ENCODE measurements around the gene CEP83.
"Not testable (repeated sequence)": the region's sequence is repeated elsewhere in the genome, so short reads cannot be mapped to it uniquely, and the experiment has no call there.

The CEP83 gene, protein sequence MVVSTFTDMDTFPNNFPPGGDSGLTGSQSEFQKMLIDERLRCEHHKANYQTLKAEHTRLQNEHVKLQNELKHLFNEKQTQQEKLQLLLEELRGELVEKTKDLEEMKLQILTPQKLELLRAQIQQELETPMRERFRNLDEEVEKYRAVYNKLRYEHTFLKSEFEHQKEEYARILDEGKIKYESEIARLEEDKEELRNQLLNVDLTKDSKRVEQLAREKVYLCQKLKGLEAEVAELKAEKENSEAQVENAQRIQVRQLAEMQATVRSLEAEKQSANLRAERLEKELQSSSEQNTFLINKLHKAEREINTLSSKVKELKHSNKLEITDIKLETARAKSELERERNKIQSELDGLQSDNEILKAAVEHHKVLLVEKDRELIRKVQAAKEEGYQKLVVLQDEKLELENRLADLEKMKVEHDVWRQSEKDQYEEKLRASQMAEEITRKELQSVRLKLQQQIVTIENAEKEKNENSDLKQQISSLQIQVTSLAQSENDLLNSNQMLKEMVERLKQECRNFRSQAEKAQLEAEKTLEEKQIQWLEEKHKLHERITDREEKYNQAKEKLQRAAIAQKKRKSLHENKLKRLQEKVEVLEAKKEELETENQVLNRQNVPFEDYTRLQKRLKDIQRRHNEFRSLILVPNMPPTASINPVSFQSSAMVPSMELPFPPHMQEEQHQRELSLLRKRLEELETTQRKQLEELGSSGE

DNA sequence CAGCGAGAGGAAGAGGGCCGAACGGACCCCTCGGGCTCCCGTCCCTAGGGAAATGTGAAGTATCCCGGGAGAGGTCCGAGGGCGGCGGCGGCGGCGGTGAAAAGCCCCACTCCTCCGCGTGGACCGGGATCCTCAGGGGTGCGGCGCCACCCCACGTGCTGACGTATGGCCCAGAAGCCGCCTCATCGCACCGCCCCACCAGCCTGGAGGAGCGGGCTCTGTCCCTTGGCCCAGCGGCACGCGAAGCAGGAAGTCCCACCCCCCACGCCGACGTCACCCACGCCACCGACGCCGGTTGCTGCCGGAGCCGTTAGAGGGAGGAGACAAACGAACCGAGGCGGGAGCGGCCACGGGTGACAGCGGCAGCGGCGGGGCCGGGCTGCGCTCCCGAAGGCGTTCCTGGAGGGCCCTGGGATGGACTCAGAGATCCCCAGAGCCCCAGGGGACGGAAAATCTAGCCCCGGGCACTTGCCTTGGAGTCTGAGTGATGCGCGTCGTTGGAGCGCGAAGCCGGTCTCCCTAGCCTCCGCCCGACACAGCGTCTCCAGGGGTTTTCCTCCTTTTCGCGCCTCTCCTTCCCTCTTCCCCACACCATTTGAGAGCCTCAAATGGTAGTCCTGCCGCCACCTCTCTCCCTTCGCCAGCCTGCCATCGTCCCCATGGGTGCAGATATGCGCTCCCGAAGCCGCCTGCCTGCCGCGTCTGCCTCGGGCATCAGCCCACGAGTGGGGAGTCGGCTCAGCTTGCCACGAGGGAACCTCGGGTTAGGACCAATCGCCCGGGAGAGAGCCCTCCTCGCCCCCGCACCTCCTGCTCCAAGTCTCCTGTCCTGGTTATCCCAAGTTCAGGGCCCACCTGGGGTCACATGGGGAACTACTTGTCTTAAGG, at the start of gene CEP83:
Gene CEP83 (minus strand): TSS at position 140 of the 888 bp plus-strand sequence. CDS start 47,377 bp downstream, outside the sequence.
- peak; percentile 94 to 98 for DNase-seq (ENCODE audit: low read depth in 2 of 2)

DNA sequence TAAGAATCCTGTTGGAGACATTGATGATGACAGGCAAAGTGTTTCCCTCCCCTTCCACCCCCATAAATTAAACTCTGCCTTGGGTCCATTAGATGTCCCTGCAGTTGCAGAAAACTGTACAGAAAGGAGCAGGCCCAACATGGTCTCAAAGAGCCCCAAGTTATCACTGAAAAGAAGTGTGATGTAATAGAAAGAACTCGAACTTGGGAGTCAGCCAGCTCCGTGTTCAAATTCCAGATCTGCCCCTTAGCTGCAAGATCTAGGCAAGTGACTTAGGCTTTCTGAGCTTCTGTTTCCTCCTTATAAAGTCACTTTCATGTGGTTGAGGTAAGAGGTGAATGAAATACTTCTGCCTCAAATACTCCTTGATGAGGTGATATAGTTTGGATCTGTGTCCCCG, 49.6 kb upstream of the CEP83 start:
- no peak for DNase-seq (ENCODE audit: low read depth in 2 of 2)

DNA sequence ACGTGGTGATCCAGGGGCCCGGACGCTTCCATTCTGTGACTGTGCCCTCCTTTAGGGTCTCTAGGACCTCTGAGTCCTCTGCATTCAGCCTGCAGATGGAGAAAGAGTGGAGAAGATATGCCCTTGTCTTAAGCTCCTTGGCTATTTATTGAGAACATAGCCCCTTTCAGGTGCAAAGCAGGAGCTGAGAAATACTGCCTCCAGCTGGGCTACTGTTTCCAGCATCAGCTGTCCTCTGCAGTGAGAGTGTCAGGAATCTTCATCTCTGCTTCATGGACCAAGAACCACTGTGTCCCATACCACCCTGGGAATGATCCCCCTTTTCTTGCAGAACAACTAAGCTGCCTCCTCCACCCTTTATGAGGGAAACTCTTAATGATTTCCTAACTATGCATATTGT, 47.8 kb upstream of the CEP83 start:
- DNase-seq (ENCODE audit: low read depth in 2 of 2), result no peak

DNA sequence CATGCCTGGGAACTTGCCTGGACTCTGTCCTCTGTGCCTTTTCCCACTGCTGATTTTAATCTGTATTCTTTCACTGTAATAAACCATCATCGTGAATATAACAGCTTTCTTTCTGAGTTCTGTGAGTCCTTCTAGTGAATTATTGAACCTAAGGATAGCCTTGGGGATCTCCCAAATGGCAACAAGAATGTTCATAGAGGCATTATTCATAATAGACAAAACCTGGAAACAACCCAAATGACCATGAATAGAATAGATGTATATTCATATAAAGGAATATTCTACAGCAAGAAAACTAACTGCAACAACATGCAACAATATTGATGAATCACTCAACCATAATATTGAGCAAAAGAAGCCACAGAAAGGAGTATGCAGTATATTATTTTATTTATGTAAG, 44.7 kb upstream of the CEP83 start:
- no peak for DNase-seq (ENCODE audit: low read depth in 2 of 2)

DNA sequence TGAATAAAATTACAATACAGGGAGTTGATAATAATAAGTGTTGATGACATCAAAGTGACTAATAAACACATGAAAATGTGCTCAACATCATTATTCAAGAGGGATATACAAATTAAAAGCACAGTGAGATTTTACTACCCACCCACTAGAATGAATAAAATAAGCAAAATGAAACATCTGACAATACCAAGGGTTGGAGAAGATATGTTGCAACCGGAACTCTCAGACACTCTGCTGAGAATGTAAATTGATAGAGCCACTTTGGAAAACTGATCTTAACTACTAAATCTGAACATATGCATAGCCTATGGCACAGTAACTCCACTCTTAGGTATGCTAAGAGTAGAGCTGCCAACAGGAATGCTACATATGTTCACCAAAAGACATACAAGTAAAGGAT, 44.0 kb upstream of the CEP83 start:
- DNase-seq (ENCODE audit: low read depth in 2 of 2), result no peak

DNA sequence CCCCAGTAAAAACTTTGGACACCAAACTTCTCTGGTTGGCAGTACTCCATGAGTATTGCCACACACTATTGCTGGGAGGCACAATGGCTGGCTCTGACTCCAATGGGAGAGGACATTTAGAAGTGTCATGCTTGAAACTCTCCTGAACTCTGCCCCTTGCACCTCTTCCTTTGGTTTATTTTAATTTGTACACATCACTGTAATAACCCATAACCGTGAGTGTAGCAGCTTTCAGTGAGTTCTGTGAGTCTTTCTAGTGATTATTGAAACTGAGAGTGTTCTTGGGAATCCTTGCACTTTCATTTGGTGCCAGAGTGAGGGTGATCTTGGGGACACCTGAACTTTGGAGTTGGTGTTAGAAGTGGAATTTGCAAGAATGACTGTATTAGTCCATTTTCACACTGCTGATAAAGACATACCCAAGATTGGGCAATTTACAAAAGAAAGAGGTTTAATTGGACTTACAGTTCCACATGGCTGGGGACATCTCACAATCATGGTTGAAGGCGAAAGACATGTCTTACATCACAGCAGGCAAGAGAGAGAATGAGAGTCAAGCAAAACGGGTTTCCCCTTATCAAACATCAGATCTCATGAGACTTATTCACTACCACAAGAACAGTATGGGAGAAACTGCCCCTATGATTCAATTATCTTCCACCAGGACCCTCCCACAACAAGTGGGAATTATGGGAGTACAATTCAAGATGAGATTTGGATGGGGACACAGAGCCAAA, 41.3 kb upstream of the CEP83 start:
- no peak for DNase-seq (ENCODE audit: low read depth in 2 of 2)

DNA sequence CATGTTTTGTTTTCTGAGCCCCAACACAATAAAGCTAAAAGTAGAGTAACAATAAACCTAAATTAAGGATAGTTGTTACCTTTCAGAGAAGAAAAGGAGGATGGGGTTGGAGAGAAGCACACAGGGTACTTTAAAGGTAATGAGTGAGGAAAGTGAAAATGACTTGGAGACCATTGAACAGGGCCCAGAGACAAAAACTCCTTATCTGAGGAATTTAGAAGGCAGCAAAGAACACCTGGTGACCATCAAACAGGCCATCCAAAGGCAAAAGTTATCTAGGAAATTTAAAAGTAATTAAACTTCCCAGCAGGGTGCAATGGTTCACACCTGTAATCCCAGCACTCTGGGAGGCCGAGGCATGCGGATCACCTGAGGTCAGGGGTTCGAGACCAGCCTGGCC, 39.0 kb upstream of the CEP83 start:
- DNase-seq (ENCODE audit: low read depth in 2 of 2), result no peak

DNA sequence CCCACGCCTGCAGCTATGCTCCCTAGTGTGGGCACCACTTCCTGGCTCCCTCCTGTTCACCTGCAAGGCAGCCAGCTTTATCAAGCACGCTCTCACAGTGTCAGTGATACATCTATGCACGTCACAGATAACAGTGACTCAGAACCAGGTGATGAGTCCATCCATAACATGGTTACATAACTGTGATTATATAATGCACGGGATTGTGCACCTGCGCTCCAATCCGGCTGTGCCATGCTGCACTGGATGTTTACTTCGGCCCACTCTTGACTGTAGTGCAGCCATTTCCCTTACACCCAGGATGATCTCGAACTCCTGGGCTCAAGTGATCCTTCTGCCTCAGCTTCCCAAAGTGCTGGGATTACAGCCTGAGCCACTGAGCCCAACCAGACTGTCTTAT, 38.4 kb upstream of the CEP83 start:
- no peak for DNase-seq (ENCODE audit: low read depth in 2 of 2)

DNA sequence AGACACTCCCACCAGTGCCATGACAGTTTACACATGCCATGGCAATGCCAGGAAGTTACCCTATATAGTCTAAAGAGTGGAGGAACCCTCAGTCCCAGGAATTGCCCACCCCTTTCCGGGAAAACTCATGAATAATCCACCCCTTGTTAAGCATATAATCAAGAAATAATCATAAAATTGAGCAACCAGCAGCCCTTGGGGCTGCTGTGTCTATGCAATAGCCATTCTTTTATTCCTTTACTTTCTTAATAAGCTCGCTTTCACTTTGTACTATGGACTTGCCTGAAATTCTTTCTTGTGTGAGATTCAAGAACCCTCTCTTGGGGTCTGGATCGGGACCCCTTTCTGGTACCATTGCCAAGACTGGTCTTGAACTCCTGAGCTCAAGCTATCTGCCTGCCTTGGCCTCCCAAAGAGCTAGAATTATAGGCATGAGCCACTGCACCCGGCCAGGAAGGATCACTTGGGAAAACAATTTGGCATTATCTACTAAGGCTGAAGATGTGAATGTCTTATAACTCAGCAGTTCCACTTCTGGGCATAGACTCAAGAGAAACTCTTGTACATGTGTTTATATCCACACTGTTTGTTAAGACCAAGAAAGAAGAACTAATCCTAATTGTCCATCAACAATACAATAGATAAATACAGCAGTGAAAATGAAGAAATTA, 35.9 kb upstream of the CEP83 start:
- DNase-seq (ENCODE audit: low read depth in 2 of 2), result no peak

DNA sequence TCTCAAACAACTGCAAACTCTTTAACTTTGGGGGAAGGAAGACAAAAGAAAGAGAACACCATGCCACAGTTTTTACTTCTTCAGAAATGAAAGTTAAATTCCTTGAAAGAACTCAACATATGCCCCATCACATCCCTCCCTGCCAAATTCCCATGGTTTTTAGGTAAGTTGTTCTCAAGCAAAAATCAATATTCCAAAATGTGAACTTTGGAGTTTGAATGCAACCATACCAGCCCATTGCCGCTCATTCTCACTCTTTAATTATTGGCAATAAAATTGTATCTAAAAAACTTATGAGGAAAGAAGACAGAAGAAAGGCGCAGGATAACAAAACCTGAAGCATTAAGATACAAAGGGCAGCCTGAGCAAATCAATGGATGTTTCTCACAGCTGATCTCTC, 31.8 kb upstream of the CEP83 start:
- DNase-seq (ENCODE audit: low read depth in 2 of 2), result no peak

DNA sequence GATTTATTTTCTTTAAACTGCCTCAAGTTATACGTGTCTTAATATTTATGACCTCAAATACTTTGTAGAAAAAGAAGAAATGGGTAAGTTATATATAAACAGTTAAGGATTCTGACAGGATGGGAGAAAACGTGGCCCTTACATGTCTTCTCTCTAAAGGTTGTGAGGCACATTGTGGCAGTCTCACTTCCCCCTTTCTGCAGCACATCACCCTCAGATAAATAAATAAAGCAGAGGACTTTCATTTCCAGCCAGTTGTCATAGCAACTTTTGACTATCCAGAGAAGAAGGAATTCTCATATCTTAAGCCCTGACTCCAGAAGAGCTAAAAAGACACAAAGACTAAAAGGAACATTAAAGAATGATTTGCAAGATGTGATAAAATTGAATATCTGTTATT, 28.8 kb upstream of the CEP83 start:
- no peak for DNase-seq (ENCODE audit: low read depth in 2 of 2)

DNA sequence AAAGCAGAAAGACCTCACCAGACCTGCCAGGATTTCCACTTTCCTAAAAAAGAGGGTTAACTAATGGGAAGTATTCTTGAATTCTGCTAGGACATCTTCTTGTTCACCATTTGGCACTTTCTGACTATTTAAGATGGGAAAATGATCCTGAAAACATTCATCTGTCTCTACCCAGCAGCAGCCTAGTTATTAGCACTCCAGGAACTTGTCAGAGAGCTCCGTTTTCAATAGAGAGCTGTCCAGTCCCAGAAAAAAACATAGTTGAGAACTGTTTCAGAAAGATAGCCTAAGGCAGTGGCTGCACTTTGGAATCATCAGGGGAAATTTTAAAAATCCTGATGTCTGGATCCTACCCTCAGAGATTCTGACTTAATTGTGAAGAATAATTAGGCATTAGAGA, 22.1 kb upstream of the CEP83 start:
- DNase-seq (ENCODE audit: low read depth in 2 of 2), result no peak

DNA sequence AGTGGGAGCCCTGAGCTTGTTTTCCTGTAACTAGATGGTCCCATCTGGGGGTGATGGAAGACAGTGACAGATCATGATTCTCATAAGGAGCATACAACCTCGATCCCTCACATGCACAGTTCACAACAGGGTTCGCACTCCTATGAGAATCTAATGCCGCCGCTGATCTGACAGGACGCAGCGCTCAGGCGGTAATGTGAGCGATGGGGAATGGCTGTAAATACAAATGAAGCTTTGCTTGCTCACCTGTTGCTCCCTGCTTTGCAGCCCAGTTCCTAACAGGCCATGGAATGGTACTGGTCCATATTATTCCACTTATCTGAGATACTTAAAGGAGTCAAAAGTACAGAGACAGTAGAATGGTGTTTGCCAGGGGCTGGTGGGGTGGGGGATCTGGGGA, 9.9 kb upstream of the CEP83 start:
- no peak for DNase-seq (ENCODE audit: low read depth in 2 of 2)

DNA sequence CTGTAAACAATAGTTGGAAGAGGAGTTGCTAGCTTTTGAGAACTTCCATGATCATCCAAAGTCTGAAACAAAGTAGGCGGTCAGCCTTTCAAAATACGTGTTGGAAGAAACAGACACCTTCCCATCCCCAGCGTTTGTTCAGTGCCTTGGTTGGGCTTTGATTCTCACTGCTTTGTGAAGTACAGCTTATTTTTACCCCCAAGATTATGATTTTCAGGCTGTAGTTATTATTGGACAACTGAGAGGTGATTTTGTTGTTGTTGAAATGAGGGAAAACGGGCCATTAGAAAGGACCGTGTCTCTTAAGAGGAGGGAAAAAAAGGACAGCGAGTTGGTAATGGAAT, 921 bp upstream of the CEP83 start:
- no peak for DNase-seq (ENCODE audit: low read depth in 2 of 2)

DNA sequence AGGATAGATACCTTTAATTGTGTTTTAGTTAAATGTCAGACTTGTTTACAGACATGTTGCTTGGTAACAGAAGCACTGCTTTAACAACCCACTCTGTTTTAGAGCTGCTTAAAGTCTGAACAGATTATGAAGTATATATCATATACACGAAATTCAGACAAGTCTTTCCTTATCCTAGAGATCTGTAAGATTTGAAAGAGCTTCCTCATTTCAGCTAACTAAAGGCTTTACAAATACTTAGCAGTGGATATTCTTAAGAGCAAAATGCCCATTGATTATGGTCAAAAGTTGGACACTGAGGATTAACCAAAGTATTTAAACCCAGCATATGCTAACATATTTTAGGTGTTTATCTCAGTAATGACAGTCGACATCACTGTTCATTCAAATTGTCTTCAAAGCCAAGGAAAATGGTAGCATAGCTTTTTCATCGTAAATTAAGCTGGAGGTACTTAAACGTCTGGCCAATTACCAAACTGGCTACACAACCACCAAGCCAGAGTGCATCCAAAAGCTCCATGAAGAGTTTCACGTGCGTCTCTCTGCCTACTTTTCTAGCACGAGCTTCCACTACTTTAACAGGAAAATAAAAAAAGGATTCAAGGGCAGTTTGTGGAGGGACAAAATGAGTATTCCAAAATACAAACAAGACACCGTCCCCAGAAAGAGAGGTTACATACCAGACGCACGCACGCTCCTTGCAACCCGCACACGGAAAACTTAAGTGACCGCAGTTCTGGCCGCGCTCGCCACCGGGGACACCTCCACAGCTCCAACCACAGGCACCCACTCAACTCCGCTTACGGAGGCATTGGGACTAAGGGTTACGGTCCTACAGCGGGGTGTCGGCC, 565 bp downstream of the CEP83 start:
- DNase-seq (ENCODE audit: low read depth in 2 of 2), result no peak

DNA sequence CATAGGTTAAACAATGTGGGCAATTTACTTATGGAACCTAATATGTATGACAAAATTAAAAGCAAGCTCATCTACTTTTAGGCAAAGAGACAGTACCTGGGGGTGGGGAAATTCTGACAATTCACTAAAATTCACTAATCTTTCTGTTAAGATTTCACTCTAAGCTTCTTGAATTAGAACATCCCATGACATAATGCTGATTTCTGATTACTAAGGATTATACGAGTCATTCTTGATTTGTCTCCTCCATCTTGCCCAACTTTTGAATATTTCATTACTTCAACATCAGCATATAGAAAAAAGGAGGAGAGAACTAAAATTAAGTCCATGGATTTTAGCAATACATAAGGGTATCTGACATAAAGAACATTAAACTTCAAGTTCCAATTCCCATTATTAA, 2.4 kb downstream of the CEP83 start:
- DNase-seq (ENCODE audit: low read depth in 2 of 2), result no peak

DNA sequence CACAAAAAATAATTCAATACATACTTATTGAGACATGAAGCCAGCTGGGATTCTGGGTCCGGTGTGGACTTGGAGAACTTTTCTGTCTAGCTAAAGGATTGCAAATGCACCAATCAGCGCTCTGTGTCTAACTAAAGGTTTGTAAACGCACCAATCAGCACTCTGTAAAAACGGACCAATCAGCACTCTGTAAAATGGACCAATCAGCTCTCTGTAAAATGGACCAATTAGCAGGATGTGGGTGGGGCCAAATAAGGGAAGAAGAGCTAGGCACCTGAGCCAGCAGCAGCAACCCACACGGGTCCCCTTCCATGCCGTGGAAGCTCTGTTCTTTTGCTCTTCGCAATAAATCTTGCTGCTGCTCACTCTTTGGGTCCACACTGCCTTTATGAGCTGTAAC, 5.3 kb downstream of the CEP83 start:
- not testable (repeated sequence) for DNase-seq (ENCODE audit: low read depth in 2 of 2)

DNA sequence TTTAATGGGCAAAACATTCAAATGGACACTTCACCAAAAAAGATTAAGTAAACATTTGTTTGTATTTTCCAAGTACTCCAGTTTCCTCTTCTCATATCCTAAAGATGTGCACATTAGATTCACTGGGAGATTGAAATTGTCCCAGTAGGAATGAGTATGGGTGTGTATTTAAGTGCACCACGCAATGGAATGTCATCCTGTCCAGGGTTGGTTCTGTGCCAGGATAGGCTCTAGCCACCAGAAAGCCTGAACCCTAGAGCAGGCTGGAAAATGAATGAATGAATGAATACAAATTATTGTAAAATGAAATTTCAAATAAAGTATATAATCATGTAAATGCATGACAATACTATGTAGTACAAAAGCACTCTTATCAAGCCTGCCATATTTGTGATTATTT, 14.0 kb downstream of the CEP83 start:
- no peak for DNase-seq (ENCODE audit: low read depth in 2 of 2)

DNA sequence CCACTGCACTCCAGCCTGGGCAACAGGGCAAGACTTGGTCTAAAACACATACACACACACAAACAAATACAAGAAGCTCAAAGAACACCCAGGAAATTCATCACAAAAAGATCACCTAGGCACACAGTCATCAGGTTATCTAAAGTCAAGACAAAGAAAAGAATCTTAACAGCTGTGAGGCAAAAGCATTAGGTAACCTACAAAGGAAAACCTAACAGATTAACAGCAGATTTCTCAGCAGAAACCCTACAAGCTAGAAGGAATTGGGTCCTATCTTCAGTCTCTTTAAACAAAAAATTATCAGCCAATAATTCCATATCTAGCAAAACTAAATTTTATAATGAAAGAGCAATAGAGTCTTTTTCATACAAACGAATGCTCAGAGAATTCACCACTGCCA, 22.4 kb downstream of the CEP83 start:
- DNase-seq (ENCODE audit: low read depth in 2 of 2), result no peak

DNA sequence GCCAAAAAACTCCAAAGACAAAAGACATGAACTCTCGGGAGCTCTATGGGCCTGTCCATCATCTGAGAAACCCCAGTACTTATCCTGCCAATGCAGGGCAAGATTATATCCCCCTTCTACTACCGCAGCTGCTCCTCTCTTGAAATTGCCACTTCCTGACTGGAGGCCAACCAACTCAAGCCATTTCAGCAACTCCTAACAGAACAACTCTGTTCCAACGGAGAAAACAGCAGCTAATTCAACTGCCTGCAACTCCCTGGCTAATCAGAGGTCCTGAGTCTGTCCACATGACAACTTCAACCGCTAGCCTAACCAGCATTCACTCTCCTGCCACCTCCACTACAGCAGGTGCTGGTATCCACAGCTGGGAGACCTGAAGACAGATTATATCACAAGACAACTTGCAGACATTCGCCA, 24.1 kb downstream of the CEP83 start:
- no peak for DNase-seq (ENCODE audit: low read depth in 2 of 2)
